Measurements from ENCODE around the gene MUC22.

Gene MUC22

GRCh38 chr6:31083742-31084354 lies 73.6 kb downstream of the MUC22 start:
- peak; percentile 9 for DNase-seq

All from CD4-positive, alpha-beta T cell treated with Interferon gamma for 1 hour (primary cell).